Caco-2 (cell line): ENCODE results near the gene HS1BP3. TPM values are rescaled to one million over a fixed set of nuclear protein-coding genes. Genes with fewer than 3 reads are reported as not detected.

Source experiments
- BruUV-seq: library from RNA; stranded (reverse); fragments of 400-500 nt; replicated peaks from 2 replicates; lab custom pipeline; 2021; lab: Mats Ljungman, UMichigan
- CTCF ChIA-PET: fragments of 300-600 bp; sonication (Branson Sonifier 250); formaldehyde crosslinking; loops from one replicate; lab custom pipeline; 2022; ENCODE audit warnings: antibody characterized with exemption; lab: Charles Lee
- POLR2A ChIA-PET: fragments of 300-600 bp; sonication (Branson Sonifier 250); formaldehyde crosslinking; loops from one replicate; lab custom pipeline; 2022; ENCODE audit warnings: antibody characterized with exemption; lab: Charles Lee
- DNase-seq, 2 experiments: peaks; one replicate each; pipeline versions ENCODE4 v3.0.0 to v3.0.0-alpha.2; 2020 to 2022
- H3K27me3 ChIP-seq: replicated peaks from 2 replicates; pipeline ENCODE4 v1.6.0; 2011; ENCODE audit warnings: low read length; ENCODE audit not compliant: control insufficient read depth, insufficient read depth
- H3K36me3 ChIP-seq: 2 replicates; pipeline ENCODE4 v1.5.1; 2011; ENCODE audit warnings: low read length; ENCODE audit not compliant: control insufficient read depth, insufficient read depth
- H3K4me1 ChIP-seq: fragments of 250-450 bp; sonication (Bioruptor Pico); 2 replicates; pipeline ENCODE4 v1.5.1; 2020; ENCODE audit warnings: mild to moderate bottlenecking
- H3K4me3 ChIP-seq: 2 replicates; pipeline ENCODE4 v1.5.1; 2011; ENCODE audit warnings: low read depth, mild to moderate bottlenecking, control low read depth, low read length
- H3K9me3 ChIP-seq: fragments of 250-450 bp; sonication (Bioruptor Pico); 2 replicates; pipeline ENCODE4 v1.5.1; 2020; ENCODE audit warnings: mild to moderate bottlenecking, moderate library complexity
- H3K27ac Mint-ChIP-seq: one replicate; pipeline ENCODE4 v1.8.0; 2022; ENCODE audit warnings: mixed read lengths; ENCODE audit not compliant: unreplicated experiment
- H3K27me3 Mint-ChIP-seq: one replicate; pipeline ENCODE4 v1.8.0; 2022; ENCODE audit warnings: mixed read lengths; ENCODE audit not compliant: insufficient read depth, unreplicated experiment
- H3K36me3 Mint-ChIP-seq: one replicate; pipeline ENCODE4 v1.8.0; 2022; ENCODE audit warnings: mild to moderate bottlenecking, mixed read lengths; ENCODE audit not compliant: insufficient read depth, unreplicated experiment
- H3K4me1 Mint-ChIP-seq: one replicate; pipeline ENCODE4 v1.8.0; 2022; ENCODE audit warnings: low read depth, mixed read lengths; ENCODE audit not compliant: unreplicated experiment
- H3K4me3 Mint-ChIP-seq: one replicate; pipeline ENCODE4 v1.8.0; 2022; ENCODE audit warnings: mild to moderate bottlenecking, moderate library complexity, mixed read lengths; ENCODE audit not compliant: unreplicated experiment
- H3K9me3 Mint-ChIP-seq: one replicate; pipeline ENCODE4 v1.8.0; 2022; ENCODE audit warnings: mixed read lengths; ENCODE audit not compliant: unreplicated experiment
- intact Hi-C: fragments of 100-400 bp; cut with micrococcal nuclease; formaldehyde crosslinking; loops from one replicate; pipeline ENCODE4 v1.10.0; 2022; ENCODE audit not compliant: unreplicated experiment
- total RNA-seq: library from RNA; stranded (reverse); gene quantifications from 2 replicates; pipeline ENCODE4 v1.2.3, GENCODE V29; 2022
- TF ChIP-seq, protein P1 (sequence below), 2 experiments: fragments of 200-600 bp in 1 of 2; IDR thresholded peaks; 1 replicate in 1 of 2; 2 replicates in 1 of 2; pipeline versions ENCODE4 v1.5.1 to v1.8.0; 2011 to 2022; ENCODE audit warnings: antibody characterized with exemption in 1 of 2, control low read depth in 1 of 2, inconsistent platforms in 1 of 2, low read depth in 1 of 2, low read length in 1 of 2, mild to moderate bottlenecking in 1 of 2, moderate library complexity in 1 of 2; ENCODE audit not compliant: insufficient read depth in 1 of 2, severe bottlenecking in 1 of 2, unreplicated experiment in 1 of 2

Gene HS1BP3
- total RNA-seq, 1 experiment from 2014 or later = 31.1 TPM

DNA sequence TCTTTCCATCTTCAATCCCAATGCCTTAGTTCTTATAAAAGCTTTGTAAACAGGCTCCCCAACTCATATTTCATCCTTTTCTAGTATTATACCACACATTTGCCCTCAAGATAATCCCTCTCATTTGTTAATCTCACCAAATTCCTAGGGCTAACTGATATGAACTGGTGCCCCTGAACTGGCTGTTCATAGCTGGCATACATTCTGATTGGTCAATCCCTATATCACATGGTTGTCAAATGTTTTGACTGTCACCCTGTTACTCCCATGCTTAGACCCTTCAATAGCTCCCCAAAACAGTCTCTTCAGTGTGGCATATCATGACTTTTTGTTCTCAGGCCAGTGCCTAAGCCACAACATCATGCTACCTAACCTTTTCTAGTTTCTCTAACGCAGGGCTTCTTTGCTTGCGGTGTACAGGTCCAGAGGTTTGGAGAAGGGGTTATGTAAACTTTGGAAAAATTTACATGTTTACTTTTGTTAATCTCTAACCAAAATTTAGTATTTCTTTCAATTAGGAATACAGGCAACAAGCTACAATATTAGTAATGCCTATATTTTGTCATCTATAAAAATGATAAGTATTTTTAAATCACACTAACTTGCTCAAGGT, 46.5 kb upstream of the HS1BP3 start:
- no peaks in the 10 kb centered on the region for H3K27me3 Mint-ChIP-seq
- Histone ChIP-seq H3K9me3 (no peaks in the 10 kb centered on the region), H3K36me3 (peaks cover 2% of the 10 kb centered on the region), H3K4me1 (no peaks in the 10 kb centered on the region), H3K27me3 (no peaks in the 10 kb centered on the region), H3K4me3 (no peak overlapping the region)
- no peaks in the 10 kb centered on the region for H3K9me3 Mint-ChIP-seq
- POLR2A ChIA-PET = no interaction called here
- CTCF ChIA-PET = interaction anchor here (0.6 to 0.7 kb wide), 2 partner anchors 60 to 221 kb away, joined by 3 read pairs; no protein-coding TSS in a partner anchor
- H3K36me3 Mint-ChIP-seq = no peaks in the 10 kb centered on the region
- intact Hi-C loops = no loop called here
- no peak overlapping the region for H3K27ac Mint-ChIP-seq
- no peak overlapping the region for H3K4me3 Mint-ChIP-seq
- BruUV-seq = TSS peak; percentile 4
- no peaks in the 10 kb centered on the region for H3K4me1 Mint-ChIP-seq
- DNase-seq = no peak
- TF ChIP-seq, protein P1, sequence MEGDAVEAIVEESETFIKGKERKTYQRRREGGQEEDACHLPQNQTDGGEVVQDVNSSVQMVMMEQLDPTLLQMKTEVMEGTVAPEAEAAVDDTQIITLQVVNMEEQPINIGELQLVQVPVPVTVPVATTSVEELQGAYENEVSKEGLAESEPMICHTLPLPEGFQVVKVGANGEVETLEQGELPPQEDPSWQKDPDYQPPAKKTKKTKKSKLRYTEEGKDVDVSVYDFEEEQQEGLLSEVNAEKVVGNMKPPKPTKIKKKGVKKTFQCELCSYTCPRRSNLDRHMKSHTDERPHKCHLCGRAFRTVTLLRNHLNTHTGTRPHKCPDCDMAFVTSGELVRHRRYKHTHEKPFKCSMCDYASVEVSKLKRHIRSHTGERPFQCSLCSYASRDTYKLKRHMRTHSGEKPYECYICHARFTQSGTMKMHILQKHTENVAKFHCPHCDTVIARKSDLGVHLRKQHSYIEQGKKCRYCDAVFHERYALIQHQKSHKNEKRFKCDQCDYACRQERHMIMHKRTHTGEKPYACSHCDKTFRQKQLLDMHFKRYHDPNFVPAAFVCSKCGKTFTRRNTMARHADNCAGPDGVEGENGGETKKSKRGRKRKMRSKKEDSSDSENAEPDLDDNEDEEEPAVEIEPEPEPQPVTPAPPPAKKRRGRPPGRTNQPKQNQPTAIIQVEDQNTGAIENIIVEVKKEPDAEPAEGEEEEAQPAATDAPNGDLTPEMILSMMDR (IDR thresholded peaks at IDR 0.05; ENCODE audit: insufficient read depth in 1 of 2, low read depth in 1 of 2, low read length in 1 of 2, severe bottlenecking in 1 of 2, unreplicated experiment in 1 of 2) = no peak

DNA sequence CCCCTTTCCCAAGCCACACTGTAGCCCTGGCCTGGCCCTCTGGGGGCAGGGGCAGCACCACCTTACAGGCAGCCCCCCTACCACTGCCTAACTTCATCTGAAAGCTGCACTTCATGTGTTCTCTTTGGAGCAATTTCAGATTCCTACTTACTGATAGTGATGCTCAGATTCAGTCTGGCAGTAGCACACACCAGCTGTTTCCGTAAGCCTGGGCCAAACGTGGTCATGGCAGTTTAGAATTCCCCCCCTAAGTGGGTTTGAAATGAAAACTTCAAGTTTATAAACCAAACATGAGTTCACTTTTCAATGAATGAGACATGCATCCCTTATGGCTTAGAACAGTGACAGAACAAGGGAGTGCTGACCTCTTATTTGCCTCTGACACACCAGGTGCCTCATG, 45.5 kb upstream of the HS1BP3 start:
- no peaks in the 10 kb centered on the region for H3K27me3 Mint-ChIP-seq
- intact Hi-C loops = no loop called here
- POLR2A ChIA-PET = no interaction called here
- CTCF ChIA-PET = no interaction called here
- no TSS peak for BruUV-seq
- no peaks in the 10 kb centered on the region for H3K4me1 Mint-ChIP-seq
- no peak overlapping the region for H3K27ac Mint-ChIP-seq
- Histone ChIP-seq H3K27me3 (no peaks in the 10 kb centered on the region), H3K4me1 (no peaks in the 10 kb centered on the region), H3K36me3 (peaks cover 2% of the 10 kb centered on the region), H3K9me3 (no peaks in the 10 kb centered on the region), H3K4me3 (no peak overlapping the region)
- no peaks in the 10 kb centered on the region for H3K36me3 Mint-ChIP-seq
- TF ChIP-seq, protein P1 (IDR thresholded peaks at IDR 0.05; ENCODE audit: insufficient read depth in 1 of 2, low read depth in 1 of 2, low read length in 1 of 2, severe bottlenecking in 1 of 2, unreplicated experiment in 1 of 2) = no peak
- H3K9me3 Mint-ChIP-seq = no peaks in the 10 kb centered on the region
- DNase-seq = no peak
- H3K4me3 Mint-ChIP-seq = no peak overlapping the region

DNA sequence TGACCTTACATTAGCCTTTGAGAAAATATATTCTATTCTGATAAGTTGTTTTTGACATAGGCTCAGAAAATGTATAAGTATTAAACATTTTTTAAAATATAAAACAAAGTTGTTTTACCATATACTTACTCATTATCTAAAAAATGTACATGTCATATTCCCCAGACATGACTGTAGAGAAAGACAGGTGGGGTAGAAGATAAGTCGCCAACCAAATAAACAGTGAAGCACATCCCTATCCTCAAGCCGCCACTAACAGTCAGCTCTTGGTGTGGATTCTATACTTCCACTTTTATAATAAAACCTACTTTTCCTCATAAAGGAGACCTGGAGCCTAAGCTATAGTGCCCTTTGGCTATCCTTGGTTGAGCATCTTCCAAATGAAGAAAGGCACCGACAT, 42.4 kb upstream of the HS1BP3 start:
- H3K9me3 Mint-ChIP-seq = no peaks in the 10 kb centered on the region
- ChIA-PET CTCF (no interaction called here), POLR2A (no interaction called here)
- no peak for DNase-seq
- H3K4me3 Mint-ChIP-seq = no peak overlapping the region
- H3K36me3 Mint-ChIP-seq = peaks cover 13% of the 10 kb centered on the region
- H3K27ac Mint-ChIP-seq = no peak overlapping the region
- H3K27me3 Mint-ChIP-seq = no peaks in the 10 kb centered on the region
- Histone ChIP-seq H3K9me3 (no peaks in the 10 kb centered on the region), H3K4me1 (no peaks in the 10 kb centered on the region), H3K4me3 (no peak overlapping the region), H3K36me3 (peaks cover 2% of the 10 kb centered on the region), H3K27me3 (no peaks in the 10 kb centered on the region)
- TF ChIP-seq, protein P1 (IDR thresholded peaks at IDR 0.05; ENCODE audit: insufficient read depth in 1 of 2, low read depth in 1 of 2, low read length in 1 of 2, severe bottlenecking in 1 of 2, unreplicated experiment in 1 of 2) = no peak
- intact Hi-C loops = no loop called here
- H3K4me1 Mint-ChIP-seq = no peaks in the 10 kb centered on the region
- BruUV-seq = no TSS peak
